Measurements from ENCODE around the gene AK1. TPM values are rescaled to one million over a fixed set of nuclear protein-coding genes. Genes with fewer than 3 reads are reported as not detected.

AK1 gene
- total and polyA plus RNA-seq, 2 donors (not counting 3 experiments of a cell fraction or from before 2014, with no cell fraction given) = 115 to 148 TPM

GRCh38 chr9:127924736-127925444, 47.4 kb upstream of the AK1 start:
- Histone ChIP-seq H3K27me3 (ENCODE audit: control insufficient read depth in 2 of 2, insufficient read depth in 2 of 2, low read length in 2 of 2) (peaks cover 3 to 6% of the 10 kb centered on the region in 2 experiments), H3K9me1 (replicated peaks; ENCODE audit: control insufficient read depth, extremely low read depth, insufficient read depth, low read length) (no peaks in the 10 kb centered on the region), H3K79me2 (ENCODE audit: control insufficient read depth, insufficient read depth, low read length) (no peaks in the 10 kb centered on the region), H3K4me1 (ENCODE audit: control insufficient read depth, extremely low read depth, insufficient read depth, low read length) (peaks cover 4% of the 10 kb centered on the region), H3K9ac (replicated peaks; ENCODE audit: extremely low read depth, insufficient read depth, low read length) (no peak overlapping the region), H3K27ac (ENCODE audit: insufficient read depth, low read depth, low read length) (no peak overlapping the region), H3K4me2 (ENCODE audit: insufficient read depth, low read length) (no peak overlapping the region), H3K4me3 (replicated peaks in 1 of 3; ENCODE audit: insufficient read depth in 1 of 3, low read depth in 1 of 3, low read length in 3 of 3) (no peak overlapping the region), H3K9me3 (replicated peaks; ENCODE audit: control insufficient read depth, insufficient read depth, low read length) (no peaks in the 10 kb centered on the region), H2AFZ (ENCODE audit: low read depth, low read length) (no peak overlapping the region), H4K20me1 (replicated peaks; ENCODE audit: control insufficient read depth, extremely low read depth, insufficient read depth, low read length) (no peaks in the 10 kb centered on the region), H3K36me3 (ENCODE audit: control insufficient read depth in 2 of 2, extremely low read depth in 1 of 2, insufficient read depth in 2 of 2, low read length in 2 of 2) (no peaks in the 10 kb centered on the region)
- BruUV-seq (replicated peaks) = no TSS peak
- DNase-seq (ENCODE audit: low read depth, low spot score) = no peak
- intact Hi-C loops (cut with micrococcal nuclease) (no loop called here), dilution Hi-C loops (cut with MboI; ENCODE audit: extremely low pct_ligation_motif_present, low sequenced_read_pairs) (no loop called here)
- no peak for FAIRE-seq
- POLR2A ChIA-PET = no interaction called here
- TF ChIP-seq POLR2AphosphoS5 (IDR thresholded peaks at IDR 0.05; ENCODE audit: insufficient read depth, low read depth, low read length) = no peak
- no peak for TF ChIP-seq CTCF (IDR thresholded peaks at IDR 0.05; ENCODE audit: extremely low read depth in 1 of 2, insufficient read depth in 1 of 2, low read depth in 1 of 2, low read length in 2 of 2)
- TF ChIP-seq MYC (IDR thresholded peaks at IDR 0.05; ENCODE audit: low read depth, low read length) = no peak
- TF ChIP-seq JUN (IDR thresholded peaks at IDR 0.05; ENCODE audit: borderline replicate concordance, insufficient read depth, insufficient read length, low read depth) = no peak
- TF ChIP-seq GATA2 (IDR thresholded peaks at IDR 0.05; ENCODE audit: insufficient read depth, insufficient read length, low read depth, low read length) = no peak
- no peak for TF ChIP-seq FOS (IDR thresholded peaks at IDR 0.05; ENCODE audit: borderline replicate concordance, insufficient read depth, low read length)
- no peak for TF ChIP-seq EZH2 (IDR thresholded peaks at IDR 0.05; ENCODE audit: borderline replicate concordance, low read depth, low read length, severe bottlenecking)
- no peak for TF ChIP-seq POLR2A (IDR thresholded peaks at IDR 0.05; ENCODE audit: low read depth, low read length)
- TF ChIP-seq, protein P1, sequence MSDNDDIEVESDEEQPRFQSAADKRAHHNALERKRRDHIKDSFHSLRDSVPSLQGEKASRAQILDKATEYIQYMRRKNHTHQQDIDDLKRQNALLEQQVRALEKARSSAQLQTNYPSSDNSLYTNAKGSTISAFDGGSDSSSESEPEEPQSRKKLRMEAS (IDR thresholded peaks at IDR 0.05; ENCODE audit: insufficient read depth, insufficient read length) = no peak
- CTCF ChIA-PET = interaction anchor here (1.0 to 1.6 kb wide), 3 partner anchors 190 to 421 kb away, joined by 3 to 4 read pairs (median 4); partner anchors contain the start of gene TOR2A

All from endothelial cell of umbilical vein (primary cell).